ENCODE measurements around the gene EPC2. TPM values are rescaled to one million over a fixed set of nuclear protein-coding genes. Genes with fewer than 3 reads are reported as not detected.

The EPC2 gene
- total and polyA plus RNA-seq, 2 donors from 2014 or later, result 7.2 to 43.9 TPM

GRCh38 chr2:148619560-148620195, 24.9 kb upstream of the EPC2 start:
- no peak for FAIRE-seq
- no peak for DNase-seq
- intact Hi-C loops (cut with DNase I), result no loop called here
- no peak overlapping the region for H3K4me3 ChIP-seq (ENCODE audit: low read length in 3 of 3)
- no peak for TF ChIP-seq CTCF (IDR thresholded peaks at IDR 0.05; ENCODE audit: borderline replicate concordance, extremely low read depth, insufficient read depth)
- no peak overlapping the region for H3K27ac ChIP-seq (ENCODE audit: low read depth in 2 of 2, low read length in 2 of 2)
- H3K36me3 ChIP-seq (ENCODE audit: control insufficient read depth in 2 of 3, insufficient read depth in 3 of 3, low read length in 3 of 3), result no peaks in the 10 kb centered on the region
- H3K27me3 ChIP-seq (ENCODE audit: control insufficient read depth, insufficient read depth, low read length), result no peaks in the 10 kb centered on the region
- H3K9ac ChIP-seq (ENCODE audit: low read length in 3 of 3), result no peak overlapping the region
- peaks cover 0 to 11% (median 0%) of the 10 kb centered on the region in 3 donors for H3K4me1 ChIP-seq (ENCODE audit: control insufficient read depth in 2 of 3, insufficient read depth in 2 of 3, low read depth in 1 of 3, low read length in 3 of 3)
- no peaks in the 10 kb centered on the region for H3K9me3 ChIP-seq (ENCODE audit: control insufficient read depth in 2 of 3, insufficient read depth in 1 of 3, low read length in 3 of 3)

DNA sequence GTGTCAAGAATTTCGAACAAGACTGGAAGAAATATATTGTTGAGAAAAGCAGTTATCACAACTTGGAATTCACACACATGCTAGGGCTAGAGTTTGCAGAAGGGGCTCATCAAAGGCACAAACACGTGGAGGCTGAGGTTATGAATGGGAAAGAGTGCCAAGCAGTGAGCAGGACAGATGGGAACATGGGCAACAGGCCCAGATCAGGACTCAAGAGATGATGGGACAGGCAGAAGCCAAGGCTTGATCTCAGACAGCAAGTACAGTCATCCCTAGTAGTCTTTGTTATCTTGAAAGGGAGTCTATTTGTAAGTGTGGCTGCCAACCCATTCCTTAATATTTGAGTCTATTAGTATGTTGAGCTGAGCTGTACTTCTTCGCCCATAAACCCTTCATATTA, 22.2 kb upstream of the EPC2 start:
- FAIRE-seq, result no peak
- no peaks in the 10 kb centered on the region for H3K36me3 ChIP-seq (ENCODE audit: control insufficient read depth in 2 of 3, insufficient read depth in 3 of 3, low read length in 3 of 3)
- H3K9ac ChIP-seq (ENCODE audit: low read length in 3 of 3), result no peak overlapping the region
- intact Hi-C loops (cut with DNase I), result no loop called here
- no peak for TF ChIP-seq CTCF (IDR thresholded peaks at IDR 0.05; ENCODE audit: borderline replicate concordance, extremely low read depth, insufficient read depth)
- no peaks in the 10 kb centered on the region for H3K9me3 ChIP-seq (ENCODE audit: control insufficient read depth in 2 of 3, insufficient read depth in 1 of 3, low read length in 3 of 3)
- DNase-seq, result no peak
- H3K4me1 ChIP-seq (ENCODE audit: control insufficient read depth in 2 of 3, insufficient read depth in 2 of 3, low read depth in 1 of 3, low read length in 3 of 3), result no peaks in the 10 kb centered on the region
- H3K27ac ChIP-seq (ENCODE audit: low read depth in 2 of 2, low read length in 2 of 2), result no peak overlapping the region
- no peaks in the 10 kb centered on the region for H3K27me3 ChIP-seq (ENCODE audit: control insufficient read depth, insufficient read depth, low read length)
- no peak overlapping the region for H3K4me3 ChIP-seq (ENCODE audit: low read length in 3 of 3)

DNA sequence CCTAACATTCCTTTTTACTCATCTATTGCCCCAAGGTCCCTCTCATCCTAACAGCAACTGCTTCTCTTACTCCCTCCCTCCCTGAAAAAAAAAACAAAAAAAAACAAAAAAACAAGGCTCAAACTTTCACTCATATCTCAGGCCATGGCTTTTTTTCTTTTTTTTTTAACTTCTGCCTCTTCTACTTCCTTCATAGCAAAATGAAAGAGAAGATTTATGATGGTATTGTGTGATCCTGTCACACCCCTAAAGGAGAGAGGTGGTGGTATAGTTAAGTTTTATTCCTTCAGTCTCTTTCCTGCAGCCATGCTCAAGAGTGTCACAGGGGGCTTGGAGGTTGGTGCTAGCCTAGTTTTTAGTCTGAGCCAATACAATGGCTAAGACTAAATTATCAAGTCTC, 21.5 kb upstream of the EPC2 start:
- intact Hi-C loops (cut with DNase I), result no loop called here
- Histone ChIP-seq H3K9ac (ENCODE audit: low read length in 3 of 3) (no peak overlapping the region), H3K4me3 (ENCODE audit: low read length in 3 of 3) (no peak overlapping the region), H3K27ac (ENCODE audit: low read depth in 2 of 2, low read length in 2 of 2) (no peak overlapping the region), H3K36me3 (ENCODE audit: control insufficient read depth in 2 of 3, insufficient read depth in 3 of 3, low read length in 3 of 3) (no peaks in the 10 kb centered on the region), H3K27me3 (ENCODE audit: control insufficient read depth, insufficient read depth, low read length) (no peaks in the 10 kb centered on the region), H3K9me3 (ENCODE audit: control insufficient read depth in 2 of 3, insufficient read depth in 1 of 3, low read length in 3 of 3) (no peaks in the 10 kb centered on the region), H3K4me1 (ENCODE audit: control insufficient read depth in 2 of 3, insufficient read depth in 2 of 3, low read depth in 1 of 3, low read length in 3 of 3) (no peaks in the 10 kb centered on the region)
- DNase-seq (no peak), FAIRE-seq (no peak)
- no peak for TF ChIP-seq CTCF (IDR thresholded peaks at IDR 0.05; ENCODE audit: borderline replicate concordance, extremely low read depth, insufficient read depth)

DNA sequence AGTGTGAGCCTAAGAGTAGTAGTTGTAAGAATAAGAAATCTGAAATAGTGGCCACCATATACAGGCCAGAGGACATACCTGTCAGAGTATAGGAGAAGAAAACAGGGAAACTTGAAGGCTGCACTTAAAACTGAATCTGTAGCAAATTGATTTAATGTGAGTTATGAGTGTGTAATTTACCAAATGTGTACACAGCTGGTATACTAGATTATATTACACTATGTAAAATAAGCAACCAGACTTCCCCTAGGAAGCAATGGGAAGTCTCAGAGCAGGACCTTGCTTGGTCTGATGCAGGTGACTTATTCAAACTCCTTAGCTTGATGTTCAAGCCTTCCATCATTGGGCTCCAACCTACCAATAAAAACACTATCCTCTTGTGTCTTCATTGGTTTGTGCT, 17.3 kb upstream of the EPC2 start:
- Histone ChIP-seq H3K4me3 (ENCODE audit: low read length in 3 of 3) (no peak overlapping the region), H3K27me3 (ENCODE audit: control insufficient read depth, insufficient read depth, low read length) (no peaks in the 10 kb centered on the region), H3K9me3 (ENCODE audit: control insufficient read depth in 2 of 3, insufficient read depth in 1 of 3, low read length in 3 of 3) (no peaks in the 10 kb centered on the region), H3K27ac (ENCODE audit: low read depth in 2 of 2, low read length in 2 of 2) (no peak overlapping the region), H3K4me1 (ENCODE audit: control insufficient read depth in 2 of 3, insufficient read depth in 2 of 3, low read depth in 1 of 3, low read length in 3 of 3) (no peaks in the 10 kb centered on the region), H3K36me3 (ENCODE audit: control insufficient read depth in 2 of 3, insufficient read depth in 3 of 3, low read length in 3 of 3) (no peaks in the 10 kb centered on the region), H3K9ac (ENCODE audit: low read length in 3 of 3) (no peak overlapping the region)
- no peak for DNase-seq
- no peak for TF ChIP-seq CTCF (IDR thresholded peaks at IDR 0.05; ENCODE audit: borderline replicate concordance, extremely low read depth, insufficient read depth)
- no peak for FAIRE-seq
- intact Hi-C loops (cut with DNase I), result no loop called here

All from kidney (tissue), 14 donors.